T-helper 22 cell (primary cell): Measurements from ENCODE around the gene TMEM106C.

Source experiments
- DNase-seq: peaks from one replicate; pipeline ENCODE4 v3.0.0-alpha.2; 2020; ENCODE audit warnings: low read depth

The TMEM106C gene

DNA sequence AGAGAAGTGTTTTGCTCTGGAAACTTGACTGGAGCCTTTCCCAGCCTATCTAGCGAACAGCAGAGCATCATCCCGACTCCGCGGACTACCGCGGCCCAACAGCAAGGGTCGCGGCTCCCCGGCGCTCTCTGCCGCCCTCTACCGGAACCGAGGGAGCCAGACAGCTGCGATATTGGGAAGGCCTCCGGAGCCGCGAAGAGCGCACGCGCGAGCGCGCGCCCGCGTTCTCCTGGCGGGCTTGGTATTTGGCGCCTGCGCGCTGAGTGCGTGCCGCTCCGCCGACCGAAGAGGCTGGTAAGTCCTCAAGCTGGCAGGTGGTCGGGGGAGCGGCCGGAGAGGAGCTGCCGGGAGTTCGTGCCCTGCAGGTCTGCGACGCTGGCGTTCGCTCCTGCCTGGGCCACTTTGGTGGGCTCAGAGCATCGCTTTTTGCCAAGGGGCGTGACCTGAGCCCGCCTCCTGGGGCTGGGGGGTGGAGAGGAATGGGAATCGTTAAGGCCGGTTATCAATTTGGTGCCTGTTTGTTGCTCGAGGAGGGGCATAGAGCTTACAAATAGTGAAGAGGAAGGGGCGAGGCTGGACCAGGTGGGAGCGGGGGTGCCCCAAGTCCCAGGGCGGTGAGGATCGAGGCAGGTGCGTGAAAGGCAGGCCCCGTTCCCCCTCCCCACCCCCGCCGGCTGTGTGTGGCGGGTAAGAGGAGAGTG lies at the start of gene TMEM106C:
TMEM106C (plus strand) TSS at position 257 of the 701 bp plus-strand sequence. CDS start 641 bp downstream, outside the sequence.
- DNase-seq = peak; percentile 79

GRCh38 chr12:47920913-47921312 lies 42.5 kb upstream of the TMEM106C start:
- no peak for DNase-seq

DNA sequence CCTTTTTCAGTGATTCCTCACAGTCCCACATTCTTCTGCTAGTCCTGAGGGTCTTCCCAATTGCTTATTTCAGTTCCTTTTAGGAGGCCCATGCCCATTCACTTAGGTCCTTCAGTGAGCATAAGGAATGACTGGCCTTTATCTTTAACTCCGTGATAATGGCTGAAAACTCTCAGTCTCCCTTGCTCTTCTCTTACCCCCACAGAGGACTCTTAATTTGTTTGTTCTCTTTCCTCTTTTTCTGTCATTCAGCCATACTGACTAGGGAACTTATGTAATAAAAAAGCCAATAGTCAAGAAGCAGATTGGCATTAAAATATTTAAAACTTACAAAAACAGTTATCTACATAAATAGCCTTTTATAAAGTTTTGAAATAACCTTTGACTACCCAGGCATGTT lies 41.5 kb upstream of the TMEM106C start:
- no peak for DNase-seq

DNA sequence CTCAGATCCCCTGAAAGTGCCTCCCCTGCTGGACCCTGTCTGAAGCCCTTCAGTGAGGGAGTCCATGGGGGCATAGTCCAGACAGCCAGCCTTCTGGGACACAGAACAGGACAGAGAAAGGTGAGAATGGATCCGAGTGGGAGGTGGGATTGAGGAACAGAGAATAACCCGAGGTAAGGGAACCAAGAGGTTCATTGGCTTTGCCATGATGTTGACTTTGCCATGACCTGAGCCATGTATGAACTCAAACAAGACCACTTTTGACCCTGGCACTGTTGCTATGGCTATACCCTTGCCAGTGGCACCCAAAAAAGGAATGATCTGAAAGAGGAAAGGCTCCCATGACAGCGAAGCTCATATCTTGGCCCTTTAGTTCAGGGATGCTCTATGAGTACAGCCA lies 36.0 kb upstream of the TMEM106C start:
- no peak for DNase-seq

GRCh38 chr12:47930634-47931033 lies 32.8 kb upstream of the TMEM106C start:
- no peak for DNase-seq

- no peak for DNase-seq
Observed at GRCh38 chr12:47931187-47931586, 32.2 kb upstream of the TMEM106C start.

DNA sequence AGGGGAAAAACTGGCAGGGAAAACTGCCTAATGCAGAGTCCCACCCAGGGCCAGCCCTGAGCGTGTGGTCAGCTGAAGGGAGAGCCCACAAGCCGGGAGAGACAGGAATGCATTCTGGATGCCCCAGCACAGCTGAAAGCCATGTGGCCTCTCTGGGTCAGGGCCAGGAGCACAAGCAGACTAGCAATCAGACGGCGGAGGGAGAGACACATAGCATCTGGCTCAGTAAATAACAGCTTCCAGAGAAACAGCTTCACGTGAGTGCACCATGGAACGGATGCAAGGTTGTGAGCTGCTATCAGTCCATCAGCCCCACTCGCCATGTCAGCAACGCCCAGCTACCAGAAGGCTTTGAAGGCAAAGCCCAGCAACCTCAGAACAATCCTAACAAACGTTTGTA lies 28.2 kb upstream of the TMEM106C start:
- DNase-seq = no peak

GRCh38 chr12:47938093-47938492 lies 25.3 kb upstream of the TMEM106C start:
- DNase-seq = no peak

DNA sequence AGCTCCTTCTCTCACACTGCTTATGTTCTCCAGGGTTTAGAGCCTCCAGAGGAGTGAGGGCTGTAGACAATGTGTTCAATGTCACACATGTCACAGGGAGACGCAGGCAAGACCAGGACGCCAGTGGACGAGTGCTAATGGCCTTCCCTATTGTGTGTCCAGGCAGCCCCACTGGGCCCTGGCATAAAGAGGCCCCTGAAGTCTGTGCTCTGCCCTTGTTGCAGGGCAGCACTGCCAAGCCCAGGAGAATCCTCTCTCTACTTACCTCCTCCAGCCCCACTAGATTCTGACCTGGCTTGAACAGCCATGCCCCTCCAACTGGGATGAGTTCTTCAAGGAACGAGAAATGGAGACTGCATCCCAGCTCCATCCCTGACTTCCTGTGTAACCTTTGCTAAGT lies 24.8 kb upstream of the TMEM106C start:
- DNase-seq = no peak

- DNase-seq = no peak
Observed at GRCh38 chr12:47939009-47939601, 24.3 kb upstream of the TMEM106C start.

DNA sequence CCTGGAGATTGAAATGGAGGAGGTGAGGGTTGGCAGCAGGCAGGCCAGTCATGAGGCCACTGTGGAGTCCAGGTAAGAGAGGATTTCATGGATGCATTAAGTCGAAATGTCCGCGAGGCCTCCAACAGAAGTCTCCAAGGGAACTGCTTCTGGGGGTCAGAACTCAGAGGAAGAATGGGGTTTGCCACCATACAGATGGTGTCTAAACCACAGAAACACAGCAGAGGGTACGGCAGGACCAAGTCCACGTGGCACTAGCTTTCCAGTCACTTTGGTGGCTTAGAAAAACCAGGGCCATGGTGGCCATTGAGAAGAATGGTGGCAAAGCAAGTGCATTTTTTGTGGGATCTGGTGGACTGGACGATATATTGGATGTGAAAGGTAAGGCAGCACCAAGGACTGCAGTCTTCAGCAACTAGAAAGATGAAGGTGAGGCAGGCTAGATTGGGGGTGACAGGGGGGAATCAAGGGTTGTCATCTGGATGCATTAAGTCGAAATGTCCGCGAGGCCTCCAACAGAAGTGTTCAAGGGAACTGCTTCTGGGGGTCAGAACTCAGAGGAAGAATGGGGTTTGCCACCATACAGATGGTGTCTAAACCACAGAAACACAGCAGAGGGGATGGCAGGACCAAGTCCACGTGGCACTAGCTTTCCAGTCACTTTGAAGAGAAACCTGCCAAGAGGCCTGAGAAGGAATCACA lies 22.5 kb upstream of the TMEM106C start:
- DNase-seq = no peak

DNA sequence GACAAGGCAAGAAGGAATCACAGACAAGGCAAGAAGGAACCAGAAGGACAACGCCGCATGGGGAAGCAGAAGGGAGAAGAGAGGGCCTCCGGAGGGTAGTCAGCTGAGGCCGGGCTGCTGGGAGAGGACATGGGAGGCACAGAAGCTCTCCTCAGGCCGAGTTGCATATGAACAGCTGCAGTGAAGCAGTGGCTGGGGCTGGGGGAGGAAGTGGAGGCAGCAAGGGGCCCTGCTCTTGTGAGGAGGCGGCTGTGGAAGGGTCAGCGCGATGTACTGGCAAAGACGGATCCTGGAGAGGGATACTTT lies 22.0 kb upstream of the TMEM106C start:
- DNase-seq = no peak

GRCh38 chr12:47941871-47942613 lies 21.4 kb upstream of the TMEM106C start:
- no peak for DNase-seq

- no peak for DNase-seq
Observed at GRCh38 chr12:47942614-47943225, 20.7 kb upstream of the TMEM106C start.

GRCh38 chr12:47943623-47944340 lies 19.6 kb upstream of the TMEM106C start:
- no peak for DNase-seq

- no peak for DNase-seq
Observed at GRCh38 chr12:47944685-47945340, 18.6 kb upstream of the TMEM106C start.

GRCh38 chr12:47945341-47945728 lies 18.1 kb upstream of the TMEM106C start:
- DNase-seq = no peak

DNA sequence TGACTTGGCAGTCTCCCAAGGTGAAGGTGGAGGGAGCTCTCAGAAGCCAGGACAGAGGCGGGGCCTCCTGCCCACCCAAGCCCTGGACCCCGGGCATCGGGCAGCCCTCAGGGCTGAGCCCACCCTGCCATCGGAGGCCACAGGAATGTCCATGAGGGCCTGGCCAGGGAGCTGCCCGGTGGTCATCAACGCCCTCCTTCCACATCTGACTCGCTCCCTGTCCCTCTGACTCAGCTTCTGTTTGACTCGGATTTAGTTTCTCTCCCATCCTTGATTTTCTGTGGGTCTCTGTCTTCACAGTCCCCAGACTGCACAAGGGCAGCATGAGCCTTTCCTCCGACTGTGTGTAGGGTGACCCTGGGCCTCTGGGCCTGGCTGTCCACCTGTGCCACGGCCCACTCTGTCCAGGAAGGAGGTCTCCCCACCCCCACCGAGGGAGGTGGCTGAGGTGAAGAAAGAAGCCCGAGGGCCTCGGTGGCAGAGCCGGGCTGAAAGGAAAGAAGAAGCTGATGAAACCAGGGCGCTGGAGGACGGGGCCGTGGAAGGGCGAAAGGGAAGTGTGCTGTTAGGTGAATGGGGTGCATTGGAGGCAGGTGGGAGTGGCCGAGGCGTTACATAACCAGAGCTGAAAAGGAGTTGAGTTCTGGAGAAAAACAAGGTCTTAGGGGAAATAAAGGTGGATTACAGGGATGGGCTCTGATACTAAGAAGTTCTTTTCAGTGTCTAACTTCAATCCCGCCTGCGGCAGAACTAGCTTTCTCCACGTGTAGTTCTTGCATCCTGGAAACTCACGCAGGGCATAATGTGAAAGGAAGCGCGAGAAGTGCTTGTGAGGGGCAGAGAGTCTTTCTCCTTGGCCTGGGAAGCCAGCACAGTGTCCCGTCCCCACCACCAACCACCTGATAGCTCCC lies 16.7 kb upstream of the TMEM106C start:
- no peak for DNase-seq

DNA sequence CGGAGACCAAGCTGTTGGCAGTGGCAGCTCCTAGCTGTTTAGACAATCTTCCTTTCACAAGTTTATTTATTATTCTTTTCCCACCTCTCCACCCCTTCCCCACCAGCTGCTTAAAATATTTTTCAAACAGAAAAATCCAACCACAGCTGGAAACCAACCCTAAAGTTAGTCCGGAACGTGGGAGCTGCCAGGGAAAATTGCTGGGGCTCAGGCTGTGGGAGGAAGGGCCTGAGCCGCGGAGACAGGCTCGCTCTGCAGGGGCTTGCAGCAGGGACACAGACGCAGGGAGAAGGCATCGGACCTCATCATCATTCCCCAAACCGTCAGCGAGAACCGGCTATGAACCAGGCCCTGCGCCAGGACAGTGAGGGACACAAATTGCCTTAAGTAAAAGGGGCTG lies 16.1 kb upstream of the TMEM106C start:
- no peak for DNase-seq
